Epithelial cell of proximal tubule (primary cell): Measurements from ENCODE around the gene FAM20A. TPM values are rescaled to one million over a fixed set of nuclear protein-coding genes. Genes with fewer than 3 reads are reported as not detected.

Source experiments
- DNase-seq: peaks from one replicate; pipeline ENCODE4 v3.0.0-alpha.2; 2011; ENCODE audit warnings: low read depth
- H3K4me3 ChIP-seq: 2 replicates; pipeline ENCODE4 v1.5.1; 2011; ENCODE audit warnings: low read depth, mild to moderate bottlenecking, low read length
- CTCF ChIP-seq: conservative IDR thresholded peaks from 2 replicates; pipeline ENCODE4 v1.5.1; 2012; ENCODE audit warnings: low read depth, mild to moderate bottlenecking, low read length
- total RNA-seq: library from RNA; depleted of rRNA; stranded (reverse); fragments of >200 nt; gene quantifications from 2 replicates; pipeline ENCODE4 v1.2.3, GENCODE V29; 2015

FAM20A gene
- total RNA-seq, 1 donor from 2014 or later = not detected

- H3K4me3 ChIP-seq = no peak overlapping the region
- no peak for TF ChIP-seq CTCF
- DNase-seq = no peak
These were observed 24.2 kb downstream of the FAM20A start for GRCh38 chr17:68576811-68577496.

- no peak for DNase-seq
- no peak for TF ChIP-seq CTCF
- no peak overlapping the region for H3K4me3 ChIP-seq
These were observed 25.0 kb downstream of the FAM20A start for GRCh38 chr17:68576137-68576536.

DNA sequence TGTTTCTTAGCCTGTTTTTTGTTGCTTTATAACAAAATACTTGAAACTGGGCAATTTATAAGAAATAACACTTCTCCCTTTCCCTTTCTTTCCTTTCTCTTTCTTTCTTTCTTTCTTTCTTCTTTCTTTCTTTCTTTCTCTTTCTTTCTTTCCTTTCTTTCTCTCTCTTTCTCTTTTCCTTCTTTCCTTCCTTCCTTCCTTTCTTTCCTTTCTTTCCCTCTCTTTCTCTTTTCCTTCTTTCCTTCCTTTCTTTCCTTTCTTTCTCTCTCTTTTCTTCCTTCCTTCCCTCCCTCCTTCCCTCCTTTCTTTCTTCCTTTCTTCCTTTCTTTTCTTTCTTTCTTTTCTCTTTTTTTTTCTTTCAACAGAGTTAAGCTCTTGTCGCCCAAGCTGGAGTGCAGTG lies 27.8 kb downstream of the FAM20A start:
- no peak for TF ChIP-seq CTCF
- H3K4me3 ChIP-seq = no peak overlapping the region
- no peak for DNase-seq

GRCh38 chr17:68572138-68572842 lies 28.9 kb downstream of the FAM20A start:
- H3K4me3 ChIP-seq = no peak overlapping the region
- no peak for DNase-seq
- TF ChIP-seq CTCF = no peak

- H3K4me3 ChIP-seq = no peak overlapping the region
- no peak for TF ChIP-seq CTCF
- no peak for DNase-seq
These were observed 30.6 kb downstream of the FAM20A start for GRCh38 chr17:68570526-68570925.

- no peak overlapping the region for H3K4me3 ChIP-seq
- TF ChIP-seq CTCF = no peak
- no peak for DNase-seq
These were observed 31.8 kb downstream of the FAM20A start for GRCh38 chr17:68569346-68569745.

DNA sequence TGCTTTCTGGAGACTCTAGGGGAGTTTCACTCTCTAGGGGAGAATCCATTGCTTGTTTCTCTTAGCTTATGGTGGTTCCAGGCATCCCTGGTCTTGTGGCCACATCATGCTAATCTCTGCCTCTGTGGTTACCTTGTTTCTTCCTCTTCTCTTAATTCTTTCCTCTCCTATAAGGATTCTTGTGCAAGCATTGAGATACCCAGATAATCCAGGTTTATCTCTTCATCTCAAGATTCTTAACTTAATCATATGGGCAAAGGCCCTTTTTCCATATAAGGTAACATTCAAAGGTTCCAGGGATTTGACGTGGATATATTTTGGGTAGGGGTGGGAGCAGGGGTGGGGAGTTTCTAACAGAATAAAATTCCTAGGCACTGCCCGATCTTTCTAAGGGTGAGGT lies 32.6 kb downstream of the FAM20A start:
- no peak for TF ChIP-seq CTCF
- no peak for DNase-seq

More for the DNA sequence above, 32.6 kb downstream of the FAM20A start:
- no peak overlapping the region for H3K4me3 ChIP-seq
